WI38 (cell line): ENCODE measurements around the gene WBP4.
"Not testable (repeated sequence)": the region's sequence is repeated elsewhere in the genome, so short reads cannot be mapped to it uniquely, and the experiment has no call there.

Experiments used
- H3K4me3 ChIP-seq: 2 replicates; pipeline ENCODE4 v1.5.1; 2011; ENCODE audit warnings: low read depth, mild to moderate bottlenecking, control low read depth, low read length
- TF ChIP-seq, protein P1 (sequence below): IDR thresholded peaks from 2 replicates; pipeline ENCODE4 v1.5.1; 2012; ENCODE audit warnings: low read depth, mild to moderate bottlenecking, control low read depth, low read length

Gene WBP4

DNA sequence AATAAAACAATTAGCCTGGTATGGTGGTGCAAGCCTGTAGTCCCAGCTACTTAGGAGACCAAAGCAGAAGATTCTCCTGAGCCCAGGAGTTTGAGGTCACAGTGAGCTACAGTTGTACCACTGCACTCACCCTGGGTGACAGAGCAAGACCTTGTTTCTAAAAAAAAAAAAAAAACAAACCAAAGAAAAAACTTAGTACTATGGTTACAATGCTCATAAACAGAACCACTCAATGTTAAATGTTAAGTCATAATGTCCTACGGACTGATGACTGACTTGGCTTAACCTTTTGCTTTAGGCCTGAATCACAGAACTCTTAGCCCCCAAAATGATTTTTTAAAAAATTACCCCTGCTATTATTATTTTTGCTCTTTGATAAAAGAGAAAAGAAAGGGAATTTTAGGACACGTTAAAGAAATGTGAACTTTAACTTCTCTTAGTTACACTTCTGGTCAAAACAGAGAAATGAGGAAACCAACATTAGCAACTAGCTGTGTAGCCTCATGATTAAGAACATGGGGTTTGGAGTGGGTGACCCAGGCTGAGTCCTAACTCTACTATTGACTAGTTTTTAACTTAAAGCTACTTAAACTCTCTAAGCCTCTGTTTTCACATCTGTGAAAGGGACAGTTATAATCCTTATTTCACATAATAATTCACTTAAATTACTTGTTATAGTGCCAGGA, 28.5 kb upstream of the WBP4 start:
- no peak overlapping the region for H3K4me3 ChIP-seq
- TF ChIP-seq, protein P1, sequence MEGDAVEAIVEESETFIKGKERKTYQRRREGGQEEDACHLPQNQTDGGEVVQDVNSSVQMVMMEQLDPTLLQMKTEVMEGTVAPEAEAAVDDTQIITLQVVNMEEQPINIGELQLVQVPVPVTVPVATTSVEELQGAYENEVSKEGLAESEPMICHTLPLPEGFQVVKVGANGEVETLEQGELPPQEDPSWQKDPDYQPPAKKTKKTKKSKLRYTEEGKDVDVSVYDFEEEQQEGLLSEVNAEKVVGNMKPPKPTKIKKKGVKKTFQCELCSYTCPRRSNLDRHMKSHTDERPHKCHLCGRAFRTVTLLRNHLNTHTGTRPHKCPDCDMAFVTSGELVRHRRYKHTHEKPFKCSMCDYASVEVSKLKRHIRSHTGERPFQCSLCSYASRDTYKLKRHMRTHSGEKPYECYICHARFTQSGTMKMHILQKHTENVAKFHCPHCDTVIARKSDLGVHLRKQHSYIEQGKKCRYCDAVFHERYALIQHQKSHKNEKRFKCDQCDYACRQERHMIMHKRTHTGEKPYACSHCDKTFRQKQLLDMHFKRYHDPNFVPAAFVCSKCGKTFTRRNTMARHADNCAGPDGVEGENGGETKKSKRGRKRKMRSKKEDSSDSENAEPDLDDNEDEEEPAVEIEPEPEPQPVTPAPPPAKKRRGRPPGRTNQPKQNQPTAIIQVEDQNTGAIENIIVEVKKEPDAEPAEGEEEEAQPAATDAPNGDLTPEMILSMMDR = no peak

- TF ChIP-seq, protein P1 = no peak
- no peak overlapping the region for H3K4me3 ChIP-seq
These were observed 26.9 kb upstream of the WBP4 start for GRCh38 chr13:41034382-41034781.

GRCh38 chr13:41034881-41035280, 26.4 kb upstream of the WBP4 start:
- TF ChIP-seq, protein P1 = no peak
- no peak overlapping the region for H3K4me3 ChIP-seq

- not testable (repeated sequence) for H3K4me3 ChIP-seq
These were observed 24.8 kb upstream of the WBP4 start for GRCh38 chr13:41036557-41036956.

DNA sequence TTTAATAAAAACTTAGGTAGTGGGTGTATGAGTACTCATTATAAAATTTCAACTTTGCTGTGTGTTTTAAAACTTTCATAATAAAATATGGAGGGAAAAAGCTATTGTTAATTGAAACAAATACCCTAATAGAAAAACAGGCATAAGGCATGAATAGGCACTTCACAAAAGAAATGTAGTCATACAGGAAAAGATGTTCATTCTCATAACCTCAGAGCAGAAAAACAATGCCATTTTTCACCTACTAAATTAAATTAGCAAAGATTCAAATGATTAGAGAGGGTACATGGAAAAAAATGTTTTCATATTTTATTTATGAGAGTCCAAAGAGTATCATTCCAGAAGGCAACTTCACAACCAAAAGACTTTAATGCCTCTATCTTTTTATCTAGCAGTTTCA, 21.6 kb upstream of the WBP4 start:
- TF ChIP-seq, protein P1 = no peak
- H3K4me3 ChIP-seq = no peak overlapping the region

GRCh38 chr13:41040584-41041334, 20.6 kb upstream of the WBP4 start:
- TF ChIP-seq, protein P1 = no peak
- no peak overlapping the region for H3K4me3 ChIP-seq

DNA sequence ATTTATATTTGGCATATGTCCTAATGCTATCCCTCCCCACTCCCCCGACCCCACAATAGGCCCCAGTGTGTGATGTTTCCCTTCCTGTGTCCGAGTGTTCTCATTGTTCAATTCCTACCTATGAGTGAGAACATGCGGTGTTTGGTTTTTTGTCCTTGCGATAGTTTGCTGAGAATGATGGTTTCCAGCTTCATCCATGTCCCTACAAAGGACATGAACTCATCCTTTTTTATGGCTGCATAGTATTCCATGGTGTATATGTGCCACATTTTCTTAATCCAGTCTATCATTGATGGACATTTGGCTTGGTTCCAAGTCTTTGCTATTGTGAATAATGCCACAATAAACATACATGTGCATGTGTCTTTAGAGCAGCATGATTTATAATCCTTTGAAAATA, 18.9 kb upstream of the WBP4 start:
- H3K4me3 ChIP-seq = not testable (repeated sequence)

DNA sequence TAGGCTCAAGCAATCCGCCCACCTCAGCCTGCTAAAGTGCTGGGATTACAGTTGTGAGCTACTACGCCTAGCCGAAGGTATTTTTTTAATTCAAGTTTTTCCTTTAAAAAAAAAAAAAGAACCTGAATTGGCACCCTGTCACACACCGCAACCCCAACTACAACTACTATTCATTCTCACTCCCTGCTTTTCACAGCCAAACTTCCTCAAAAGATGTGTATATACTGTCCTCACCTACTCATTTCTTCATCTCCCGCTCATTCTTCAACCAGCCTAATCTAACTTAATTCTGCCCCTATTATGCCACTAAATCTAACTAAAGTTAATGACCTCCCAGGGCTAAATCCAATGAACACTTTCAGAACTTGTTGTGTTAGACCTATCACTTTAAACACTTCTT, 12.7 kb upstream of the WBP4 start:
- TF ChIP-seq, protein P1 = no peak
- no peak overlapping the region for H3K4me3 ChIP-seq
